Fibroblast of lung (primary cell): Measurements from ENCODE around the gene JMJD1C.

Experiments
- CTCF ChIP-seq, 2 donors: IDR thresholded peaks in 1 of 2; conservative IDR thresholded peaks in 1 of 2; 1 replicate in 1 of 2; 2 replicates in 1 of 2; pipeline ENCODE4 v1.5.1; 2011 to 2012; ENCODE audit warnings: low read length in 2 of 2, control low read depth in 1 of 2, inconsistent platforms in 1 of 2, low read depth in 1 of 2, mild to moderate bottlenecking in 1 of 2
- EZH2 ChIP-seq: IDR thresholded peaks from 2 replicates; pipeline ENCODE4 v1.5.1; 2012; ENCODE audit warnings: low read length, control low read depth, mild to moderate bottlenecking; ENCODE audit errors: missing control alignments

DNA sequence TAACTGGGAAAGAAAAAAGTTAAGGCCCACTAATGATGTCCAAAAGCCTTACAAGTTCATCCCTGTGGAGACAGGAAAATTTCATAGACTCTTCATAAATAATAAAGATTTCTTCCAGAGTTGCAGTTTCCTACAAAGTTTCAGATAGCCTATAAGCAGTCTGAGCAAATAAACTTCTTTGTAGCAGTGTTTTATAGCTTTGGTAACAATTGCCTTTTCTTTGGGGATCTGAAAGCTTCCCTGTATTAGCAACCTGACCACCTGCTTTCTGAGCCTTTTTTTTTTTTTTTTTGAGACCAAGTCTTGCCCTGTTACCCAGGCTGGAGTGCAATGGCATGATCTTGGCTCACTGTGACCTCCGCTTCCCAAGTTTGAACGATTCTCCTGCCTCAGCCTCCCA lies 182.7 kb downstream of the JMJD1C start:
- TF ChIP-seq CTCF (conservative IDR thresholded peaks at IDR 0.05 in 1 of 2, IDR thresholded peaks at IDR 0.05 in 1 of 2; ENCODE audit: low read depth in 1 of 2, low read length in 2 of 2) (no peak), EZH2 (no peak)
